Measurements from ENCODE around the gene LPP.
"Not testable (repeated sequence)": the region's sequence is repeated elsewhere in the genome, so short reads cannot be mapped to it uniquely, and the experiment has no call there.

Gene LPP

DNA sequence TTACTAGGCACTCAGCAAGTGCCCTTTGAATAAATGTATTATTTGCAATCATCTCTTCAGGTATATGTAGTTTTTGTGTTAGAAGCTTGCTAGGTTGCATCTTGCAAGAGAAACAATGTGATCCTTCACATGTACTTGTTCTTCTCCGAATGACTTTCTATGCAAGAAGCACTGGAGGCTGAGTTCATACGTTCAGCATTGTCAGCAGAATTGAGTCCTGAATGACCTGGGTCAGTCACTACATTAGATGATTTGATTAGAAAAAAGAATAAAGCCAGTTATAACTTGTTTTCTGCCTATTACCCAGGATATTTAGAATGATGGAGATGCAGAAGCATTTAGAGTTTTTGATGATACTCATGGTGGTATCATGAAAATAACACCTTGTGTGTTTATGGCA, 538.7 kb downstream of the LPP start:
- no peak for DNase-seq (ENCODE audit: low read depth in 2 of 2, low spot score in 1 of 2)

DNA sequence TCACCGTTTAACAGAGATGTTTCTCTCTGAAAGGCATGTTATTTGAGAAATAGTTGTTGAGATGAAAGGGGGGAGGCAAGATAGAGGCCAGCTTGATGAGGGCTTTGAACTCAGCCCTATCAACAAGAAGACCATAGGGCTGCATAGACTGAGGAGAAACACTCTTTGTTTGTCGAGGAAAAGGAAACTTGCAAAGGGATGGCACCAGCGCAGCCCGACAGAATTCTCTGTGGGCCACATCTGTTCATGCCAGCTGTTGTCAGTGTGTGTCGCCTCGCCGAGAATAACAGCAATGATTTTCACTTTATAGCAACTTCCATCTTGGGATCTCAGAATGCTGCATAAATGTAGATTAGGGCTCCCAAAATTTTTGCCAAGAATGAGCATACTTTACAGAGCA, 539.5 kb downstream of the LPP start:
- no peak for DNase-seq (ENCODE audit: low read depth in 2 of 2, low spot score in 1 of 2)

DNA sequence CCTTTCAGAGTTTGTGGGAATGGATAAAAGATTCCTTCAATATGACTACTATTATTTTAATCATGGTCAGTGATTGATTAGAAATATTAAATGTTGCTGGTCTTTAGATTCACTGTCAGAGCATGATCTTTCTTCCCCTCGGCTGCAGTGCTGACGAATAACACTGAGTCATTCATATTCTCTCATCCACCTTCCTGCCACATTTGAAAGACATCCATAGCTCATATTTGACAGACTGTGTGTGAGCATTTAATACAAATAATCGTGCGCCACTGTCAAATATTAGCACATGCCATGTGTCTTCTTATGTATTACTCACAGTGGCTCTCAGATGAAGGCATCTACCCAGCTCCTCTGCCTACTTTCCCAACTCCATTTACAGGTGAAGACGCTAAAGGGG, 541.3 kb downstream of the LPP start:
- no peak for DNase-seq (ENCODE audit: low read depth in 2 of 2, low spot score in 1 of 2)

DNA sequence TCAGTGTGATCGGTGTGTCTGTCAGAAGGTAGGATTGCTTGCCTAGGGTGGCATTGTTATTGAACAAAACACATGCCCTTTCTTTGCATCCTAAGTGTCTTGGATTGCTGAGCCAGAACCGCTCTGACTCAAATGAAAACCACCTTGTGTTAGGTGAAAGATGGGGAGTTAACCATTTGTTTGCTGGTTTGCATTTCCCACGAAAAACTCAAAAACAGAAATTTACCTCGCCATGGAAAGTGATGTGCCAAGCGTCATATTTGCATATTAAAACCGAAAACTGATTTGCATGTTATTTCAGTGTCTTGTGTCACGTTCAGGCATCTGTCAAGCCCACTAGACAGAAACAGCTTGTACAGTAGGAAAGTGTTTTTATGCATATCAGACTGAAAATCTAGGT, 543.2 kb downstream of the LPP start:
- no peak for DNase-seq (ENCODE audit: low read depth in 2 of 2, low spot score in 1 of 2)

DNA sequence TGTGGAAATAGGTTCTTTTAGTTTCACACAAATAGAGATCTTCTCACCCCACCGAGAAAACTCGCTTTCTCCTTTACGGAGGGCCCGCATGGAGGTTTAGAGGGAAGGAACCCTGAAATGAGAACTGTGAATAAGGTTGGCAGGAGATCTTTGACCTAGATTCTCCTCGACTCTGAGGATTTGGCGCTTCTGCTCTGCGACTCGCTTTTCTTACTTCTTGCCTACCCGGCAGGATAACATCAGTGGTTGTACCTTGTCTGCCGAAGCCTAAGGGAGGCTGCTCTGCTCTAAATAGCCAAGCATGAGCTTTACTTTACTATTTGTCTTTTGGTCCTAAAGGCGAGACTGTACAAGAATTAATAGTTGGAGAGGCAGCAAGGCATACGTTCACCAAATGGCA, 544.5 kb downstream of the LPP start:
- no peak for DNase-seq (ENCODE audit: low read depth in 2 of 2, low spot score in 1 of 2)

DNA sequence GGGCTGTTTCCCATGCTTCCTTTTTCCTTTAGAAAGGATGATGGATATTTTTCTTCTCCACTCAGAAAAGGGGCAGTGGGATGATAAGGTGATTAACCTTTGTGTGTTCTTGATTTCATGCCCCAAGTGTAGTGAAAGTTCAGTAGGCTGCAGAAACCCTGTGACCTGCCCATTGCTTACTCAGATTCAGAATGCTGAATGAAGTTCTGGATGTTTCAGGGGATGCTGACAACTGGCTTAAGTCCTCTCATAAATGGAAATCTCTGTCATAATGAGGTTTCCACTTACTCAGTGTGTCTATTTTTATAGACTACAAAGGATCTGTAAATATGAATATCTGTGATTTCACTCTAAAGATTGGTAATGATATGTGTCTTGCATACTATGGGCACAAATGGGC, 546.5 kb downstream of the LPP start:
- DNase-seq (ENCODE audit: low read depth in 2 of 2, low spot score in 1 of 2): no peak

DNA sequence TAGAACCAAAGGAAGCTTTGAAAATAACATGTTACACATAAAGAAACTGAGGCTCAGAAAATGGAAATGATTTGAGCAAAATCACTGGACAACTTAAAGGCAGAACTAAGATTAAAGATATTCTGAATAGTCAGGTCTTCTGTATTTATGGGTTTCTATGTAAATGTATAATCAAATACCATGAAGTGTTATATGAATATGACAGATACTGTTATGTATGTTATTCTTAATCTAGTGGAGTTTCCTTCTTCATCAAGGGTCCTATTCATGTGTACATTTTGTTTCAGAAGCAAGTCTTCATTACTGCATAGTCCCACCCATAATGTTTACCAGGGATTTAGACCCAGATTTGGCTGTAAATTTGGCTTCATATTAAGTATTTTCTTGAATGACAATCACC, 547.0 kb downstream of the LPP start:
- DNase-seq (ENCODE audit: low read depth in 2 of 2, low spot score in 1 of 2): no peak

DNA sequence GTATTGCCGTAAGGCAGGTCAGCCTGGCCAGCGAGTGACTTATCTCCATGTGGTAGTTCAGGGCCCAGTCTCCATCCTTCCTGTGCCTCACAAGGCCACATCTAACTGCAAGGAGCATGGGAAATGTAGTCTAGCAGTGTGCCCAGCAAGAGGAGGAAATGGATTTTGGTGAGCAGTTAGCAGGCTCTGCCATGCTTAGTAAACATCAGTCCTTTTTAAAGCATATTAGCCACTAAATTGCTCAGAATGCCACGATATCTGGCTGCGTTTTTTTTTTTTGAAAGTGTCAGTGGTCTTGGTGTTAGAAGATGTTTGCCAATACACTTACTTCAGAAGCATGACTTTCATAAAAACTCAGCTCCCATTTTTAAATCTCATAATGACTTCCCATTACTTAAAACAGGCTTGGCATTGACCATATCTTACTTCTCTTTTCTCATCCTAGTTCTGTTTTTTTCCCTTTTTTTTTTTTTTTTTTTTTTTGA, 547.6 kb downstream of the LPP start:
- DNase-seq (ENCODE audit: low read depth in 2 of 2, low spot score in 1 of 2): no peak

DNA sequence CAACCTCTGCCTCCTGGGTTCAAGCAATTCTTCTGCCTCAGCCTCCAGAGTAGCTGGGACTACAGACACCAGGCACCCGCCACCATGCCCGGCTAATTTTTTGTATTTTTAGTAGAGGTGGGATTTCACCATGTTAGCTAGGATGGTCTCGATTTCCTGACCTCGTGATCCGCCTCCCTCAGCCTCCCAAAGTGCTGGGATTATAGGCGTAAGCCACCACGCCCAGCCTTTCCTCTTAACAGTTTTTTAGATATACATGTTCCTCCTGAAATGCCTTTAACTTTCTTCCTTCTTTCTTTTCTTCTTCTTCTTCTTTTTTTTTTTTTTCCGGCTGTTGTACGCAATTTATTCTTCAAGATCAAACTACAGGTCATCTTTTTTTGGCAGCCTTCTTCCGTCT, 548.1 kb downstream of the LPP start:
- not testable (repeated sequence) for DNase-seq (ENCODE audit: low read depth in 2 of 2, low spot score in 1 of 2)

DNA sequence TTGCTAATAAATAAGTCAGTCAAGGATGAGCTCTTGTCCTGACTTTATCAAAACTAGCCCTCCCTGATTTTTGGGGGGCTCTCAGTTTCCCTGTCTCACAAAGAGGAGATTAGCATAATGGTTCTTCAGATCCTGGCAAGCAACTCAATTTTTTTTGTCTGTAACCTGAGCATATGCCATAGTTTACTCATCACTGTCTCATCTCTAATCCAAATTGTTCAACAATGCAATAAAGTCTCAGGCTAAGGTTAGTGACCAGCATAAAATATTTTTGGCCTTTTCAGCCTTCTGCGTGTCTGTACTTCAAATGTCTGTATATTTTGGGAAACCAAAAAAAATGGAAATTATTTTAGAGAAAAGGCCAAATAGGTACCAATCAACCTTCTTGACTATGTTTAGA, 552.2 kb downstream of the LPP start:
- no peak for DNase-seq (ENCODE audit: low read depth in 2 of 2, low spot score in 1 of 2)

DNA sequence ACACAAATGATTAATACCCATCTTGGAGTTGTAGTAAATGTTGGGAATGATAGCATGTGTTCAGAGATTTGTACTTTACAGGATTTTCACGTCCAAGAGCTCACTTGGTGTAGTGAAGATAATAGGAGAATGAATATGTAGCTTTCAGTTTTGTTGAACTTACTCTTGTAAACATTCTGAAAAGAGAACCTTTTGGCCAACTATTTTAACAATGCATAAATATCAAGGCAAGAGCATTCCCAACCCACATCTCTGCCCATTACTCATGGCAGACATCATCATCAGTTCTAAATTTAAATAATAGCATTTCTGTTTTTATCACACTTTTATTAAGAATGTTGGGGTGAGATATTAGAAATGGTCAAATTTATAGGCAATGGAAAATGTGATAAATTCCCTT, 552.6 kb downstream of the LPP start:
- DNase-seq (ENCODE audit: low read depth in 2 of 2, low spot score in 1 of 2): no peak

DNA sequence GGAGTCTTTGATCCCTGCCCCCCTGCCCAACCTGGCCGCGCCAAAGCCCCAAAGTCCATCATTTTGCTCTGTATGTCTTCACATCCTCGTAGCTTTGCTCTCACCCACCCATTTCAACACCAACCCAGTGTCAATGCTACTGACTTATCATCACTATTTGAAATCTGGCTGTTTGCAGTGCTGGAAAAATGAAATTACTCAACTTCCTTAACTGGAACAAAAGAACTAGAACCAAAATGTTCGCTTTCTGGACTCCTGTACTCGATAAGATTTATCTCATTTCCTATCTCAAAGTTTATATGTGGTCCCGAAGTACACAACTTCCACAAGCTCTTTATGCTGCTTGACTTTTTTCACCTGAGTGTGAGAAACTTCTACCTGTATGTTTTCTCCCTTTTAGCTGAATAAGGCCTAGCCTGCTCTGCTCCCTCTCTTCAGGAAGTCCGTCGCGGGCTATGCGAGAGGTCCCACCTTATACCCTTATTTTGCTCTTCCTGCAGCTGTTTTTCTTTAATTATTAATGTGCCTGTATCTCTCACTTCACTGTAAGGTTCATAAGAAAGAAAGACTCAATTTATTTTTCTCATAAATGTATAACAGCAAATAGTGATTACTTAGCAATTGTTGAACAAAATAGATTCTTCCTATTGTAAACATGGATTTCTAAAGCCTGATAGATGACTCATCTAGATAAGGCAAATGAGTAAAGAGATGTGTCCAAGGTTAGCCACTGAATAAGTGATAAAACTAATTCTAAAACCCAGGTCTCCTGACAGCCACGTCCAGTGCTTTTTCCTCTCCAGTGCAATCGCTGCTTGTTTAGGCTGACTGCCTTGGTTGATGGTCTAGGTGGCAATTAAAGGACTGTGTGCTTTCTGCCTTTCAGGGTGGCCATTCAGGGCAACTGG, 553.7 kb downstream of the LPP start:
- DNase-seq (ENCODE audit: low read depth in 2 of 2, low spot score in 1 of 2): no peak

DNA sequence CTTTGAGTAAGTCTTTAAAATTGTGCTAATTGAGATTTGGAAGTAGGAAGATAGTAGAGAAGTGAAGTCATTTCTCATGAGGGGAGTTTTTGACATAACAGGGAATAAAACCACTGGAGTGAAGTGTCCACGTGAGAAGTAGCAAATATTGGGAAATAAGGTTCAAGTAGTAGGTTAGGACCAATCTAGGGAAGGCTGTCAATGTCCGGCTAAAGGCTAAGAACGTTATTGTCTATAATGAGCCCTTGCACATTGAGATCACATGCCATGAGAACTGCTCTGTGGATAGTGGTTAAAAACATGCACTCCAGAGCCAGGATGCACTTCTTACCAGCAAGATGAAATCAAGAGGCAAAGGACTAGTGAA, 557.9 kb downstream of the LPP start:
- no peak for DNase-seq (ENCODE audit: low read depth in 2 of 2, low spot score in 1 of 2)

DNA sequence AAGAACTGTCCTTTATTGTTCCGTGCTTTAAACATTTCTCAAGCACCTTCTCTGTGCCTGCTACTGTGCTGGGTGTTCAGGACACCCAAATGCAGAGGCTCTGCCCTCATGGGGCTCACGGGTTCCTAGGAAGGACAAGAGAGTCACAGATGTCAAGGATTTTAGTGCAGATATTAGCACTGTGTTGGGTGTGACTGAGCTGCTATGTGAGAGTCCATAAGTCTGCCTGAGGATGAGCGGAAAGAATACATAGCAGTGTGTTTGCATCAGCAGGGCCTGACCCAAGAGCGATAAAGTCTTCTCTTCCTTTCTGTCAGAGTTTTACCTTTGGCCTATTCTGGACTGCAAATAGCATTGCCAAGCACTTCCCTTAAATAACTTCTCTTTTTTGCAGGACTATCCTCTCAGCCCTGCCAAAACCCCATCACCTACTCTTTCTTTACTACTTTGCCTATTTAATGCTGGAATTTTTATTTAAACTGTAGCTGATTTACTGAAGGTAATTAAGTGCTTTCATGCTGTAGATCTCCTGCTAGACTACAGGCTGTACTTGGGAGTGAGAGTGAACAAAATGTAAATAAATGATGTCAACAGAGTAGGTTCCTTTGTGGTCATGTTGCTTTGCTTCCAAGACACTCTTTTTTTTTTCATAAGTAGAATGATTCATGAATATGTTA, 558.4 kb downstream of the LPP start:
- no peak for DNase-seq (ENCODE audit: low read depth in 2 of 2, low spot score in 1 of 2)

DNA sequence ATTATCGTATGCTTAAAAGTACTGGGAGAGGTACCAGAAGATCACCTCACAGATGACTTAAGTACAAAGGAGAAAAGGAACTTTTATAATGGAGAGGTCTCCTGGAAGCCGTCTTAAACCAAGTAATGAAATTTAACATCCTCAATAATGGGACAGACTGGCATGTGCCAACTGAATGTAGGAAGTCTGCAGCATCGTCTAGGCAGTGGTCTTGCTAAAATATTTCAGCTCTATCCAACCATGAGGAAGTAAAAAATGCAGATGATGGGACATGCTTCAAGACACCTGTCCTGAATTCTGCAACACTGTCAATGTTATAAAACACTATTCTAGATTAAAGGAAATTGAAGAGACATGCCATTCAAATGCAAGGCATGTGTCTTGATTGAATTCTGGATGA, 559.0 kb downstream of the LPP start:
- no peak for DNase-seq (ENCODE audit: low read depth in 2 of 2, low spot score in 1 of 2)

DNA sequence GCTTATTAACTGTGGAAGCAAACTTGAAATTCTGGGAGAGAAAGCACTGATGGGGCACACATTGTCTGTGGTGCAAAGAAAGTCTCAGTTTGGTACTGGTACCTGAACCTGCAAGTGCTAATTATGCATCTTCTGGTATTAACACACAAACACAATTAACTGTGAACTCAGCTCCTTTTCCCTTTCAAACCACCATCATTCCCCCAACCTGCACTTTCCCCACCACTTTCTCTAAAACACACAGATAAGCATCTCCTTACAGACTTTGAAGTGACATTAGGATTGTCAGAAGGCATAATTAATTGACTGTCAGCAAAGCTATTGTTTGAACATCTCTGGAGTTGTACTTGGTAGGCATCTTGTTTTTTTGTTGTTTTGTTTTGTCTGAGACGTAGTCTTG, 565.6 kb downstream of the LPP start:
- no peak for DNase-seq (ENCODE audit: low read depth in 2 of 2, low spot score in 1 of 2)

DNA sequence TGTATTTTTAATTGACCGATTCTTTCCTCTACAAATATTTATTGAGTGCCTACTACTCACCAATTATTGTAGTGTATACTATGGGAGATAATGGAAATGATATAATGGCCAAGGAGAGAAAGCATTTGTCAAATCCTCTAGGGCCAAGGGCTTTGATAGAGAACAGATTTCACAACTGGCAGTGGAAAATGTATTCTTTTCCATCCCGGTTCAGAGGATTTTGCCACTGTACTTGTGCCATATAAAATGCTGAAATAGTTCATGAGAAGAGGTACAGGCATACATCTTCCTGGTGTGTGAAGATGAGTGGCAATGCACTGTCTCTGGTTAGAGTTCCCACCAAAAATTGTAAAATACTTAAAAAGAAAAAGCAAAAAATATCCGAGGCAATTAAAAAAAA, 566.3 kb downstream of the LPP start:
- no peak for DNase-seq (ENCODE audit: low read depth in 2 of 2, low spot score in 1 of 2)

DNA sequence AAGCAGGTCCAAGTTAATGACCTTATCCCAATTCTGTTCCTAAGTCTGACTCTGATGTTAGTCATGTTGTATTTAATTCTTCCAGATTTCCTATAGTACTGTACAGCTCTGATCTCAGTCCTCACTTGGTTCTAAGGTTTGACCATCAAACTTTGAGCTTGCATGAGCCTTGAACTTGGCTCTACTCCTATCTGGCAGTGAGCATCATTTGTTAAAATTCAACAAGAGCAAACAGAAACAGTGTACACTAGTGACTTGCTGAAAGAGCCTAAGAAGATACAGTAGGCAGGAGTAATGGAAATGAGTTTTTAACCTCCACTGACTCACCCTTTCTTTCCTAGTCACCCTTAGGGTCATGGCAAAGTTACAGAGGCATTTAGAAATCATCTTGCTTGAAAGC, 566.7 kb downstream of the LPP start:
- no peak for DNase-seq (ENCODE audit: low read depth in 2 of 2, low spot score in 1 of 2)

DNA sequence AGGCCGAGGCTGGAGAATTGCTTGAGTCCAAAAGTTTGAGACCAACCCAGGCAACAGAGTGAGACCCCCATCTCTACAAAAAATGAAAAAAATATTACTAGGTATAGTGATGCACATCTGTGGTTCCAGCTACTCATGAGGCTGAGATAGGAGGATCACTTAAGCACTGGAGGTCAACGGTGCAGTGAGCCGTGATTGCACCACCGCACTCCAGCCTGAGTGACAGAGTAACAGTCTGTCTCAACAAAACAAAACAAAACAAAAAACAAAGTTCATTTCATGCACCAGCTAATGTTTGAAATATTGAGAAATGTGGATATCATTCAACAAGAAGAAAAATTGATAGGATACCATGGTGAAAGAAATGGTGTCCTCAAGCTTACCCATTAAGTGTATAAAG, 567.4 kb downstream of the LPP start:
- no peak for DNase-seq (ENCODE audit: low read depth in 2 of 2, low spot score in 1 of 2)

DNA sequence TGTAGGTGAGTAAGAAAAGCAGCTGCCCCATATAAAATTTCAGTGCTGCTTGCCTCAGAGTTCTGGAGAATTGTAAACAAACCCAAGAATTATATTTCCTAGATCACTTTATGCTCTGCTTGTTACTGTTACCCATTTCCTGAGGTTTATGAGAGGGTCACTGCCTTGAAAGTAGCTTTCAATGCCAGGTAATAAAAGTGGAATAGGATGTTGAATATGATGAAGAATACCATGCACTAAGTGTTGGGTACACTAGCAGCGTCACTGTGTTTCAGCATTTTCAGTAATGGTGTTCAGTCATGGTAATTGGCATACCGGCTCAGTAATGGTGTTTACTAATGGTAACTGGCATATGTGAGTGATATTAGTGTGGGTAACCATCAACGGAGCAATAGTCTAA, 568.0 kb downstream of the LPP start:
- DNase-seq (ENCODE audit: low read depth in 2 of 2, low spot score in 1 of 2): no peak

DNA sequence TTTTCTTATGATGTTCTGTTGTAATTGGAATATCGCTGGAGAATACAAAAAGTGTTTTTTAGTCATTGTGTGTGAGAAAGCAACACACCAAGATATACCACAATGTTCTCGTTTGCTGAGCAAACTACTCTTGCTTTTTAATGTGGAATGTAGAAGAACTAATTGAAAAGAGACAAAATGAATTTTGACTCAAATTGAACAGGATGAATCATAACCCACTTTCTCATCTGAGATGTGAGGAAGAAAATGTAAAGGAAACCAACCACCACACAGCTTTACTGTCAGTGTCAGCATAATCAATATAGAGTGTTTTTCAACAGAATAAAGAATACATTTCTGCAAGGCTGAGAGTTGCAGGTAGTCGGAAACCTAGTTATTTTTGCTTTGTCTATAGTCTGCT, 569.0 kb downstream of the LPP start:
- DNase-seq (ENCODE audit: low read depth in 2 of 2, low spot score in 1 of 2): no peak

DNA sequence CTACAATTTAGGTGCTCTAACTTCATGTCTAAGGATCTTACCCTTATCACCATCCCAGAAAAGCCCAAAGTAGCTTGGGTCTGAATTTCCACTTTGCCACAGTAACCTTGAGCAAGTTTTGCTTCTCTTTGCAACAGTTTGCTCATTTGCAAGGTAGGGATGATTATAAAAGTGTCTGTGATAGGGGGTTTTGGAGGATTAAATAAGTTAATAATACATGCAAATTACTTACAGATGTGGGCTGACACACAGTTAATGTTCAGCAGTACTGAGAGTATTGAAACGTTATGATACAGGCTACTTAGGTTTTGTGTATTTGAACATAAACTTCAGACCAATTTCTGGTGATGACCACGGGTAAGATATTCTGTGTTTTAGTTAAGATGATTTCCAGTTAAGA, 573.1 kb downstream of the LPP start:
- DNase-seq (ENCODE audit: low read depth in 2 of 2, low spot score in 1 of 2): no peak

All from stimulated activated CD8-positive, alpha-beta memory T cell treated with anti-CD3 and anti-CD28 coated beads, Interleukin-4, amount 100 ng/mL, for 4 hours (primary cell).